Progenitor cell of endocrine pancreas (in vitro differentiated cells): ENCODE measurements around the gene SEMA3A. TPM values are rescaled to one million over a fixed set of nuclear protein-coding genes. Genes with fewer than 3 reads are reported as not detected.
A peak's percentile ranks its signal among the peaks of the same experiment; 100 is the strongest.

Experiments used
- DNase-seq: peaks from one replicate; pipeline ENCODE4 v3.0.0; 2021; ENCODE audit warnings: low spot score; ENCODE audit not compliant: unreplicated experiment
- H3K27ac Mint-ChIP-seq: 2 replicates; pipeline ENCODE4 v1.8.0; 2021; ENCODE audit warnings: mild to moderate bottlenecking, moderate library complexity, mixed read lengths
- H3K27me3 Mint-ChIP-seq: 2 replicates; pipeline ENCODE4 v1.8.0; 2021; ENCODE audit warnings: mixed read lengths
- H3K36me3 Mint-ChIP-seq: 2 replicates; pipeline ENCODE4 v1.8.0; 2022; ENCODE audit warnings: mixed read lengths; ENCODE audit not compliant: insufficient read depth
- H3K4me1 Mint-ChIP-seq: 2 replicates; pipeline ENCODE4 v1.8.0; 2021; ENCODE audit warnings: low read depth, mixed read lengths
- H3K4me3 Mint-ChIP-seq: 2 replicates; pipeline ENCODE4 v1.8.0; 2021; ENCODE audit warnings: low read depth, mild to moderate bottlenecking, moderate library complexity, mixed read lengths
- H3K9me3 Mint-ChIP-seq: 2 replicates; pipeline ENCODE4 v1.8.0; 2021; ENCODE audit warnings: low read depth, mixed read lengths
- total RNA-seq: library from RNA; stranded (reverse); gene quantifications from 2 replicates; pipeline ENCODE4 v1.2.1, GENCODE V29; 2021
- TF ChIP-seq, protein P1 (sequence below): fragments of 200-600 bp; sonication (generic); IDR thresholded peaks from one replicate; pipeline ENCODE4 v1.5.0; 2021; ENCODE audit warnings: antibody characterized with exemption, mild to moderate bottlenecking; ENCODE audit not compliant: unreplicated experiment

SEMA3A gene
- total RNA-seq, 1 donor from 2014 or later: 12.4 TPM

DNA sequence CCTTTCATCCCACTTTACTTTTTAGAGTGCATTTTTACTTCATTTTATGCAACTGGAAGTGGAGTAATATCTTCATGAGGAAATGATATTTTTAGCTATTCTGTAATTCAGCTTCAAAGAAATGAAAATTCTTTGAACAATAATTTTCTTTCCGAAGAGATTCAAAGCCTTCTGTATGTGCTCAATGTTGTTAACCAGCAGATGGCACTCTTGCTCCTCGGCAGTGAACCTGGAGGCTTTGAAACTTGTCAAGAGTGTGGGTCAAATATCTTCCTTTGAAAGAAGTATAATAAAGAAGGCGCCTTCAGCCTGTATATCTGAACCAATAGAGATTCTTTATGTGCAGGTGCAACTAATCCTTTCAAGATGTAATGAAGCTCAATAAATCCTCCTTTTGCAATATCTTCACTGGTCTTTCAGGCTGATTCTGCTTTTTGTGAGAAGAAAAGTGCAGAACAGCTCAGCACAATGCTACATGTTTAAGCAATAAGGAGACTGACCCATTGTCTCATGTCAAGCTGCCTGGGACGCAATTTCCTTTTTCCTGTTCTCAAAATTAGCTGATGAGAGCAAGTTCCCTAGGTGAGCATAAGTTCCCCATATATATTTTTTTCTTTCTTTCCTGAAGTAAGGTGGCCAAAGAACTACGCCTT lies 258.4 kb downstream of the SEMA3A start:
- Mint-ChIP-seq H3K4me3 (no peak overlapping the region), H3K36me3 (no peaks in the 10 kb centered on the region), H3K4me1 (peaks cover 1% of the 10 kb centered on the region), H3K9me3 (peaks cover 4% of the 10 kb centered on the region), H3K27ac (no peak overlapping the region), H3K27me3 (no peaks in the 10 kb centered on the region)
- peak; percentile 44 for DNase-seq
- TF ChIP-seq, protein P1, sequence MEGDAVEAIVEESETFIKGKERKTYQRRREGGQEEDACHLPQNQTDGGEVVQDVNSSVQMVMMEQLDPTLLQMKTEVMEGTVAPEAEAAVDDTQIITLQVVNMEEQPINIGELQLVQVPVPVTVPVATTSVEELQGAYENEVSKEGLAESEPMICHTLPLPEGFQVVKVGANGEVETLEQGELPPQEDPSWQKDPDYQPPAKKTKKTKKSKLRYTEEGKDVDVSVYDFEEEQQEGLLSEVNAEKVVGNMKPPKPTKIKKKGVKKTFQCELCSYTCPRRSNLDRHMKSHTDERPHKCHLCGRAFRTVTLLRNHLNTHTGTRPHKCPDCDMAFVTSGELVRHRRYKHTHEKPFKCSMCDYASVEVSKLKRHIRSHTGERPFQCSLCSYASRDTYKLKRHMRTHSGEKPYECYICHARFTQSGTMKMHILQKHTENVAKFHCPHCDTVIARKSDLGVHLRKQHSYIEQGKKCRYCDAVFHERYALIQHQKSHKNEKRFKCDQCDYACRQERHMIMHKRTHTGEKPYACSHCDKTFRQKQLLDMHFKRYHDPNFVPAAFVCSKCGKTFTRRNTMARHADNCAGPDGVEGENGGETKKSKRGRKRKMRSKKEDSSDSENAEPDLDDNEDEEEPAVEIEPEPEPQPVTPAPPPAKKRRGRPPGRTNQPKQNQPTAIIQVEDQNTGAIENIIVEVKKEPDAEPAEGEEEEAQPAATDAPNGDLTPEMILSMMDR: peak; percentile 93

DNA sequence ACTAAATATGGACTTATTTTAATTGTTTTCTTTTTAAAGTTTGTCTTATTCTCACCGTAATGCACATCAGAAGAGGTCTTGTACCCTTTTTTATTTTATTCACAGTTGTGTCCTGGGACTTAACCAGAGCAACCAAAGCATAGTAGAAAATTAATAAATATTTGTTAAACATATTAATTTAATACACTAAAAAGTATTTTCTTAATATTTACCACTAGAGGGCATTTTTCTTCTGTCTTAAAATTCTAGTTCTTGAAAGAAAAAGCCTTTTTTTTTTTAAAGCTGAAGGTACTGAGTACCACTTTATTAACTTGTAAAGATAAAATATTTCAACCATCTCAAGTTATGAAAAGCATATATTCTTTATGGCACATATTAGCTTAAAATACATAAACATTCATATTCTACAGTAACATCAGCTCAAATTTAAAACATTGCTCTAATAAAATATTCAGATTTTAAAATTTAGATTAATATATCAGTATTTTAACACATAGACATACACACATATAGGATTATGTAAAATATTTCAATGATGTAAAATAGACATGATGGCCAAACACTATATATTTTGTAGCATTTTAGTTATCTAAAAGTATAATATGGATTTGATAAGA lies 260.4 kb downstream of the SEMA3A start:
- Mint-ChIP-seq H3K27me3 (no peaks in the 10 kb centered on the region), H3K9me3 (peaks cover 4% of the 10 kb centered on the region), H3K4me1 (no peaks in the 10 kb centered on the region), H3K36me3 (no peaks in the 10 kb centered on the region), H3K27ac (no peak overlapping the region), H3K4me3 (no peak overlapping the region)
- no peak for DNase-seq
- TF ChIP-seq, protein P1: peak; percentile 51

DNA sequence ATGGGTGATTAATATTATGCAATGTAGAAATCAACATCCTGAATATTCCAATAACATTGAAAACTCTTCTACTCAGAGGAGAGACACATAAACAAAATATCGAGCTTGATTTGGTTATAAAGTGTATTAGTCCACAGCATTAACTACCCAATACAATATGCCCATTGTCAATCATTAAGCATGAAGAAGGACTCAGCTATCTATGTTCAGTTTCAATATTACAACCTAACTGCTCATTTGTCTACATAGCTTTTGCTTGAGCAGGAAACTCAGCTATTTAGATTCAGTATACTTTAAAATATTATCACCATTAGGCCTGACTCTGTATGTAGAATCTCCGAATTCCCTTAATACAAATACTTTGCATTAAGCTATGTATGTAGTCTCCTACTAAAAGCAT lies 262.6 kb downstream of the SEMA3A start:
- no peaks in the 10 kb centered on the region for H3K9me3 Mint-ChIP-seq
- no peak overlapping the region for H3K27ac Mint-ChIP-seq
- H3K4me1 Mint-ChIP-seq: no peaks in the 10 kb centered on the region
- no peak overlapping the region for H3K4me3 Mint-ChIP-seq
- no peak for DNase-seq
- TF ChIP-seq, protein P1: no peak
- no peaks in the 10 kb centered on the region for H3K27me3 Mint-ChIP-seq
- H3K36me3 Mint-ChIP-seq: no peaks in the 10 kb centered on the region

DNA sequence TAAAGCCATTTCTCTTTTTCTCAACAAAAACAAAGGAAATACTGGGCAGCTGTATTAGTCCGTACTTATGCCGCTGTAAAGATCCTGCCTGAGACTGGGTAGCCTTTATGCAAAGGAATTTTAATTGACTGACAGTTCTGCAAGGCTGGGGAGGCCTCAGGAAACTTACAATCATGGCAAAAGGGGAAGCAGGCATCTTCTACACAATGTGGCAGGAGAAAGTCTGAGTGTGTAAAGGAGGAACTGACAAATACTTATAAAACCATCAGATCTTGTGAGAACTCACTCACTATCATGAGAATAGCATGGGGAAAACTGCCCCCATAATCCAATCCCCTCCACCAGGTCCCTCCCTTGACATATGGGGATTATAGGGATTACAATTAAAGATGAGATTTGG lies 264.3 kb downstream of the SEMA3A start:
- DNase-seq: no peak
- TF ChIP-seq, protein P1: no peak
- H3K36me3 Mint-ChIP-seq: no peaks in the 10 kb centered on the region
- no peaks in the 10 kb centered on the region for H3K4me1 Mint-ChIP-seq
- H3K4me3 Mint-ChIP-seq: no peak overlapping the region
- no peaks in the 10 kb centered on the region for H3K27me3 Mint-ChIP-seq
- H3K27ac Mint-ChIP-seq: no peak overlapping the region
- H3K9me3 Mint-ChIP-seq: no peaks in the 10 kb centered on the region

DNA sequence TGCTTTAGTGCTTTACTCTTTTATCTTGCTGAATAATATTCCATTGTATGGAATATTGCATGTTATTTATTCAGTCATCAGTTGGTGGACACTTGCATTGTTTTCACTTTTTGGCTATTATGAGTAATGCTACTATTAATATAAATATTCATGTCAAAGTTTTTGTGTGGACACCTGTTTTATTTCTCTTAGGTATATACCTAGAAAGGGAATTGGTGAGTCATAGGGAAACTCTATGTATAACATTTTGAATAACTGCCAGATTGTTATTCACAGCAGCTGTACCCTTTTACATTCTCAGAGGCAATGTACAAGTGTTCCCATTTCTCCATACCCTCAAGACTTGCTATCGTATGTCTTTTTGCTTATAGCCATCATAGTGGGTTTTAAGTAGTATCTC lies 268.7 kb downstream of the SEMA3A start:
- Mint-ChIP-seq H3K4me1 (no peaks in the 10 kb centered on the region), H3K9me3 (no peaks in the 10 kb centered on the region)
- TF ChIP-seq, protein P1: no peak

More for the DNA sequence above, 268.7 kb downstream of the SEMA3A start:
- DNase-seq: no peak
- Mint-ChIP-seq H3K36me3 (no peaks in the 10 kb centered on the region), H3K27me3 (no peaks in the 10 kb centered on the region), H3K4me3 (no peak overlapping the region), H3K27ac (no peak overlapping the region)
